K562 treated with DMSO at 1 percent for 48 hours (cell line): ENCODE measurements around the gene MKRN1. TPM values are rescaled to one million over a fixed set of nuclear protein-coding genes. Genes with fewer than 3 reads are reported as not detected.

ENCODE experiments used
- total RNA-seq: library from RNA; unstranded; fragments of 300-600 nt; gene quantifications from 2 replicates; pipeline ENCODE4 v1.2.3, GENCODE V29; 2022; ENCODE audit warnings: low replicate concordance; ENCODE audit errors: extremely low read depth

The MKRN1 gene
- not detected in 2 replicates for total RNA-seq

DNA sequence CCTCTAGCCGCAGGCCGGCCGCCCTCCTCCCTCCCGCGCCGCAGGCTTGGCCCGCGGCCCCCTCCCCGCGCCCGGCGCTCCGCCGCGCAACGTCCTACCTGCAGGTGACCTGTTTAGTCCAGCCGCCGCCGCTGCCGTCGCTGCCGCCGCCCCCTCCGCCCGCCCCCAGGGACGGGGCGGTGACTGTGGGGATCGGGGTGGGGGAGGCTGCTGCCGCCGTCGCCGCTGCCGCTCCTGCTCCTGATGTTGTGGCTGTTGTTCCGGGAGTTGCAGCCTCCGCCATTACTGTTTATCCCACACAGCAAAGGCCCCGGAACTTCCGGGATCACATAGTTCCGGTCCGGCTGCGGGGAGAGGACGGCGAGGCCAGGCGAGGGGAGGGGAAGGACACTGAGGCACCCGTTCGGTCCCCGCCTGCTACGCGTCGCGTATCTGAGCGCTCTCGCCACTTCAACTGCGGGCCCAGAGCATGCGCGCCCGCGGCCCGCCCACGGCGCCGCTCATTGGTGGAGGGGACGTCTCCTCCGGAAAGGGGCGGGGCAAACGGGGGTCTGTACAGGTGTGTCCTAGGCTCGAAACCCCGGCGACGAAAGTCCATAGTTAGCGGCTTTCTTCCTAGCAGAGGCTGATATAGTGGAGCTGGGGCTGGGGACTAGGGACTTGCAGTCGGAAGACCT is at the start of gene MKRN1:
TSS of gene MKRN1 (minus strand) at position 444 of the 677 bp plus-strand sequence. CDS start at position 283, 161 bp downstream.

GRCh38 chr7:140403878-140404564 is 75.3 kb downstream of the MKRN1 start, which contains the start of gene RAB19:
Gene RAB19 (plus strand): TSS chr7:140404058. CDS start chr7:140407647, 3,589 bp downstream.

Other genes with a start within 250 kb of the MKRN1 start
- not detected in 2 replicates for gene SLC37A3, start 81.0 kb downstream of the MKRN1 start, total RNA-seq
- gene RAB19, start 75.4 kb downstream of the MKRN1 start, total RNA-seq: not detected in 2 replicates
- gene DENND2A, start 161.3 kb upstream of the MKRN1 start, total RNA-seq: not detected in 2 replicates
- gene ADCK2, start 193.4 kb upstream of the MKRN1 start, total RNA-seq: not detected in 2 replicates
- gene NDUFB2, start 217.2 kb upstream of the MKRN1 start, total RNA-seq: not detected in 2 replicates